ENCODE data around the gene RBM33.

The RBM33 gene

DNA sequence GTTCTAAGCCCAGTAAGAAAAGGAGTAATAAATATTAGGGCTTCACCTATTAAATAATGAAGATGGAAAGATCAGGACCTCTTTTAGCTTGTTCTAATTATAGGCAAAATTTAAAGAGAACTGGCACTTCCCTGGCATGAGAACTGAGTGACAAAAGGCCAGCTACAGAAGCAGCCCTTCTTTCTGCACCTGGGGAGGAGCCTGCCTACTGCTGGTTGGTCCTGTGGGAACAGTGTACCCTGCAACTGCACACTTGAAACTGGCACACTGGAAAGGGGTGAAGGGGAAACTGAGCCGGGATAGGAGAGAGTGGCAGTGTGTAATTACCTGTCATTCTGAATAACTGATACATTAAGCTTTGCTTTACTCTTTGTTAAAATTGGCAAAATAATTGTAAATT lies 87.4 kb downstream of the RBM33 start:
- DNase-seq = no peak

- DNase-seq = no peak
These were observed 87.8 kb downstream of the RBM33 start for GRCh38 chr7:155732286-155732685.

DNA sequence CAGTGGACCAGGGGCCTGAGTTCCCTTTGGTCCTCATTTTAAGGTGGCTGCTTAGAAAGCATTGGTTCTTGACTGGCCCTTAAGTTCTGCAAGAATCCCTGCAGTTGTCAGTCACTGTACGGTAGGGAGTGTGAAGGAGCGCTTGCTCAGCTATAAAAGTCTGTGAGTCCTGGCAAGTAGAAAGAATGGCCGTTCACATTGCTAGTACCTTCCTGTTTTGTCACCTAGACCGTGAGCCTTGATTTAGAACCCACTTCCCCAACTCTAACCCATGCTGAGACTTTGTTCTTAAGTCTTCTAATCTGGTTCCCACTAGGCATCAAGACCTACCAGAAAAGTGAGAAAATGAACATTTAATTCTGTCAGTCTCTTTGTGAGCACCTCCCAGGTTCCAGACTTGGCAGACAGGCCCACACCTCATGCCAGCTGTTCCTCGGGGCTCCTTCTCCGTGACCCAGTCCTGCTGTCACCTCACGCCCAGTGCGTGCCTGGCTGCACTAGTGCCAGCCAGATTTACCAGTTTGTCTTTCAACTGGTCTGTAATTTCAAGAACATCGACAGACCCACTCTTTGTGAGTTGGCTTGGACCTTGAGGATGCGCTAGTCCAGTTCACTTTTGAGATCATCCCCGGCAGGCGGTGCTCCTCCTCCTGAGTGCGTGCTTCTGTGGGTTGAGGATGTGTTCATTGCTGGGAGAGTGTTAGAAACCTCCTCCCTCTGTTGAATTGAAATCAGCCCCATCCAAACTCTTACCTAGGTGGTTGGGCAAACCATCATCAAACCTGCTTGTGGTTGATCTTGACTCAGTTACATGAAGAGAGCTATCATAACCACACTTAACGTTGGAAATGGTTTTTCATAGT lies 89.4 kb downstream of the RBM33 start:
- DNase-seq = no peak

DNA sequence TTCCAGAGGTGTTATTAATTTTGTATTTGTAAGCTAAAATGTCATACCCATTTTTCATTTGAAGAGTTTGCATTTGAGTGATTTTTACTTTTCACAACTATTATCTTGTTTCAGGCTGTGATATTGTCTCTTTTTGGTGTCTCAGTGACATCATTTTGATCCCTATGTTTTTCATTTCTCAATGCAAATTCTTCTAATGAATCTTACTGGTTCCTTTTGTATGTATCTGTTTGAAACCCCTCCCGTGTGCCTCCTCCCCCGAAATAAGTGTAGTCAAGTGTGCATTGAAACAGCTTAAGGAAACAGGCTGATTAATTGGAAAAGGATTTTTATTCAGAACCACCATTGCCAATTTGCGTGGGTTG lies 90.0 kb downstream of the RBM33 start:
- DNase-seq = no peak

GRCh38 chr7:155735442-155736115 lies 91.1 kb downstream of the RBM33 start:
- DNase-seq = no peak

DNA sequence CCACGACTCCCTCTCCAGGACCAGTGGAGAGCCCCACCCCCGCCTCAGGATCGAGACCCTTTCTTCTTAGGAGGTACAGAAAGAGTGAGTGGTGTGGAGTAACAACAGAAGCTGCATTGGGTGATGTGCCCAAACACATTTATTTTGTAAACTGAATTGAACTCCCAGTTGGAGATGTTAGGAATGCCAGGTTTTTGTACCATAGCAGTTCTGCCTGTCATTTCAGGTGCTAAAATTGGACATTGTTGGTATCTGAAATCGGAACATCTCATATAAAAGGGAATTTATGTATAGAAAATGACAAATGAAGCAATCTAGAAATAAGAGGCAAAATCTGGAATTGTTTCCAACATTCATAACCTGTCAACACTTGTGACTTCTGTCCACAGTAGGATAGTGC lies 93.1 kb downstream of the RBM33 start:
- no peak for DNase-seq

DNA sequence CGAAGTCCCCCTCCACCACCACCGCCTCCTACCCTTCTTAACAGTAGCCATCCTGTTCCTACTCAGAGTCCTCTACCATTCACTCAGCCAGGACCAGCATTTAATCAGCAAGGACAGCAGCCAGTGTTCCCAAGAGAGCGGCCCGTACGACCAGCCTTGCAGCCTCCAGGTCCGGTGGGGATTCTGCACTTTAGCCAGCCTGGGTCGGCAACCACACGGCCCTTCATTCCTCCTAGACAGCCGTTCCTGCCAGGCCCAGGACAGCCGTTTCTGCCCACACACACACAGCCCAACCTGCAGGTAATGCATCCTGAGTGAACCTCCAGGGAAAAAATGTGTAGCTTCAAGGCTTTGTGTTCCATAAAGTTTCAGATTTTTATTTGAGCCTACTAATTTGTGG lies 93.6 kb downstream of the RBM33 start:
- DNase-seq = no peak

- DNase-seq = peak in 1 of 2 experiments; percentile 37
These were observed 94.4 kb downstream of the RBM33 start for GRCh38 chr7:155738652-155739537.

DNA sequence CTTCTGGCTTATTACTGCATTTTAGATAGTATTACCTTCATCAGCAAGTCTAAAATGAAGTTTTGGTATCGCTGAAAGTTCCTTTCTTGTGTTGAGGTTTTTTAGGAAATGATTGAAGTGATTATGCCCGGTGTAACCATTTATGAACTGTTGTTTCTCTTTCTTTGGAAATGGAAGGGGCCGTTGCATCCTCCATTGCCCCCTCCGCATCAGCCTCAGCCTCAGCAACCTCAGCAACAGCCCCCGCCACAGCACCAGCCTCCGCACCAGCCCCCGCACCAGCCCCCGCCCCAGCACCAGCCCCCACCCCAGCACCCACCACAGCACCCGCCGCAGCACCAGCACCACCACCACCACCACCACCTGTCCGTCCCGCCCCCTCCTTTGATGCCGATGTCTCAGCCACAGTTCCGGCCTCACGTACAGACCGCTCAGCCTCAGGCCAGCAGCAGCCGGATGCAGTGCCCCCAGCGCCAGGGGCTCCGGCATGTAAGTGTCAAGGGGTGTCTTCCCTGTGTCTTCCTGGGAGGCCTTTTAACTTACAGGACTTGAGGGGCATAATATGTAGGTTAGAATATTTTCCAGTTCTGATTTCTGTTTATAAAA lies 95.2 kb downstream of the RBM33 start:
- DNase-seq = no peak

- DNase-seq = no peak
These were observed 96.6 kb downstream of the RBM33 start for GRCh38 chr7:155741082-155741481.

DNA sequence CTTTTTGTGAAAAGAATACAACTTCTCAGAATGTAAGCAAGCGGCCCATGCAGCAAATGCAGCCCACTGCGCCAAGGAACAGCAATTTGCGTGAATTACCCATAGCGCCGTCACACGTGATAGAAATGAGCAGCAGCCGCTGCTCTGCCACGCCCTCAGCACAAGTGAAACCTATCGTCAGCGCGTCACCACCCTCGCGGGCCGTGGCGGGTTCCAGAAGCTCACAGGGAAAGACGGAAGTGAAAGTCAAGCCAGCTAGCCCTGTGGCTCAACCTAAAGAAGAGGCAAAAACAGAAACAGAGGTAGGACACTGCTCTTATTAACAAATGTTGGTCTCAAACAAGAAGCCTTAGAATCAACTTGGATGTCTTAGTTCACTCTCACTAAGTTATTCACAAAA lies 97.3 kb downstream of the RBM33 start:
- DNase-seq = no peak

DNA sequence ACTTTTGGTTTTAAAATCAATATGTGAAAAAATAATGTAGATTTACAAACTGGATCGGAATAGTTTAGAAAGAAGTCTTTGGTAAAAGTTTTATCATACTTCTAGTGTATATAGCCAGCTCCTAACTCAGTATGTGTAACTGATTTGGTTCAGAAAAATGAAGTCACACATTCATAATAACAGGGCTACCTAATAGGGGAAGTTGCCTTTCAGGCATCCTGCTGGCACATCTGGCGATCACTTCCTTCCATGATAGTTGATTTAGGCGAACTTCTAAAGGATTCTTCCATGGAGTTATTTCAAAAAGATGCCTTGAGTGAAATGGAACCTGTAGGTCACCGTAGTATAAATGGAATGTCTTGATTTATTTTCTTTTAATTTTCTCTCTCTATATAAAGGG lies 98.7 kb downstream of the RBM33 start:
- no peak for DNase-seq

DNA sequence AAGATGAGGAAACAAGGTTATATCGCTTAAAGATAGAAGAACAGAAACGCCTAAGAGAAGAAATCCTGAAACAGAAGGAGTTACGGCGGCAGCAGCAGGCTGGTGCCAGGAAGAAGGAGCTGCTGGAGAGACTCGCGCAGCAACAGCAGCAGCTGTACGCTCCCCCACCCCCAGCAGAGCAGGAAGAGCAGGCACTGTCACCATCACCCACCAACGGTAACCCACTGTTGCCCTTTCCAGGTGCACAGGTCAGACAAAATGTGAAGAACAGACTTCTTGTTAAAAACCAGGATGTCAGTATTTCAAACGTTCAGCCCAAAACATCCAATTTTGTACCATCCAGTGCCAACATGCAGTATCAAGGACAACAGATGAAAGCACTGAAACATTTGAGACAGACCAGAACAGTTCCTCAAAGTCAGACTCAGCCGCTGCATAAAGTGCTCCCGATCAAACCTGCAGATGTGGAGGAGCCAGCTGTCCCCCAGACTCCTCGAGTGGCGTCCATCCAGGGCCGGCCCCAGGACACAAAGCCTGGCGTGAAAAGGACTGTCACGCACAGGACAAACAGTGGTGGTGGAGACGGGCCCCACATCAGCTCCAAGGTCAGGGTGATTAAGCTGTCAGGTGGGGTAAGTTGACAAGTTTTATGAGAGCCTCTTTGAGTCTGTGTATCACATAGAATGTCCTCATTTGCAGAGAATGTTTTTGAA lies 100.7 kb downstream of the RBM33 start:
- no peak for DNase-seq

GRCh38 chr7:155745737-155746136 lies 101.3 kb downstream of the RBM33 start:
- DNase-seq = no peak

DNA sequence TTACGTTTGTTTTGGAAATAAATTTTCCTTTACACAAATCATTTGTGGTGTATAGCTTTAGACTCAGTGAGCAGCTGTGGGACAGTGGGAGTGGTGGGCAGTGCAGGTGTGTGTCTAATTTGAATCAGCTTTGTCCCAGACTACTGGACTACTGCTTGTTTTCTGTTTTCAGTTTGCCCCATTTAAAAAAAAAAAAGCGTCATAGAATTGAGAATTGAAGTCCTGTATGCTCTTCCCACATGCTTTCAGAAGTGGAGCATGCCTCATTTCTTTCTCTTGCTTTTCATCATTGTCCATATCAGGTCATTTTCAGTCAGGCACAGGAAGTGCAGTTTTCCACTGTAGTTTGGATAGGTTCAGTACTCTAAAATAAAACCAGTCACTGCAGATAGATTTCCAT lies 101.7 kb downstream of the RBM33 start:
- DNase-seq = no peak

GRCh38 chr7:155747209-155747608 lies 102.7 kb downstream of the RBM33 start:
- DNase-seq = no peak

- no peak for DNase-seq
These were observed 105.1 kb downstream of the RBM33 start for GRCh38 chr7:155749578-155749977.

DNA sequence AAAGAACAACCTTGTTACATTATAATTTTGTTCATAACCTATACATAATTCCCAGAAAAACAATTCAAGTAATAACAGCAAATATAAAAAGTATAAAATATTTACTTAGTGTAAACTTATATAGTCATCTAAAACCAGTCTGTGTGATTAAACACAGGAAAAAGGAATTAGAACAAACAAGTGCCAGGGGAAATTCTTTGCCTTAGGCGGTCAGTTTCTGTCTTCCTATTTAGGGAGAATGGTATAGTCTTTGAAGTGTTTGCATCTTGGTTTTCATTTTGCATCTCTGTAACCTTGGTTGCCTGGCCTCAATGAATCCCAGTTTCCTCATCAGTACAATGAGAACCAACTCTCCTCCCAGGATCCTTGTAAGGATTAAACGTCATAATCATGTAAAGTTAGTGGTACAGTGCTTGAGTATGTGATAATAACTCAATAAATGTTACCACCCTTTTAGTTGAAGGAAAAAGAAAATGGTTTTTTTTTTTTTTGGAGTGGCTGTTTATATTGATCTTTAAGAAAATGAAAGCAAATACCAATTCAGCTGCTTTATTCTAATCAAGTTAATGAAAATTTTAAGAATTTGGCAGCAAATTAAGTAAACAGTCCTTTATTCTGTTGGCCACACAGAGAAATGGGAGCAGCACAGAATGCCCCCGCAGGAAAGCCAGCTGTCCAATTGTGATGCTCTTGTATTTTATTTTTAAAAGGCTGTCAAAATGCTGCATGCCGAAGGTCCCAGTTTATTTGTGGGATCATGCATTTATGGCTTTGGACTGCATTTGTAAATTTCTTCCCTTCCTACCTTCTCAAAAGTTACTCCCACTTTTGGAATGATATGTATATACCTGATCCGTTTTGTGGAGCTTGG lies 106.0 kb downstream of the RBM33 start:
- no peak for DNase-seq

GRCh38 chr7:155751409-155751808 lies 106.9 kb downstream of the RBM33 start:
- DNase-seq = no peak

GRCh38 chr7:155752756-155753445 lies 108.4 kb downstream of the RBM33 start:
- DNase-seq = no peak
